HG02763 (cell line): ENCODE data around the gene USP17L13.
"Not testable (repeated sequence)": the region's sequence is repeated elsewhere in the genome, so short reads cannot be mapped to it uniquely, and the experiment has no call there.

Experiments used
- ATAC-seq: cut with Tn5 transposase; IDR thresholded peaks from one replicate; pipeline ENCODE4 v1.9.1; 2021; ENCODE audit warnings: mild to moderate bottlenecking, moderate library complexity; ENCODE audit not compliant: unreplicated experiment

Gene USP17L13

GRCh38 chr4:9224596-9224995 is at the start of gene USP17L13:
TSS of gene USP17L13 (plus strand) at chr4:9224896. CDS start at chr4:9224896, 0 bp downstream.
- not testable (repeated sequence) for ATAC-seq

GRCh38 chr4:9210357-9210756 is 14.3 kb upstream of the USP17L13 start, which contains the start of gene USP17L10:
TSS of gene USP17L10 (plus strand) at chr4:9210657. CDS start at chr4:9210657, 0 bp downstream.
- not testable (repeated sequence) for ATAC-seq

GRCh38 chr4:9214701-9215100 is 10.0 kb upstream of the USP17L13 start:
- not testable (repeated sequence) for ATAC-seq

GRCh38 chr4:9215105-9215504 is 9.6 kb upstream of the USP17L13 start, which contains the start of gene USP17L11:
TSS of gene USP17L11 (plus strand) at chr4:9215405. CDS start at chr4:9215405, 0 bp downstream.
- ATAC-seq, result not testable (repeated sequence)

- ATAC-seq, result not testable (repeated sequence)
Observed at GRCh38 chr4:9219852-9220251, 4.8 kb upstream of the USP17L13 start, which contains the start of gene USP17L12. TSS of gene USP17L12 (plus strand) at chr4:9220152. CDS start at chr4:9220152, 0 bp downstream.

- not testable (repeated sequence) for ATAC-seq
Observed at GRCh38 chr4:9230249-9230648, 5.6 kb downstream of the USP17L13 start.

- ATAC-seq, result not testable (repeated sequence)
Observed at GRCh38 chr4:9234085-9234484, 9.4 kb downstream of the USP17L13 start, which contains the start of gene USP17L15. TSS of gene USP17L15 (plus strand) at chr4:9234385. CDS start at chr4:9234385, 0 bp downstream.

- not testable (repeated sequence) for ATAC-seq
Observed at GRCh38 chr4:9238461-9238860, 13.8 kb downstream of the USP17L13 start.

GRCh38 chr4:9243579-9243978 is 18.9 kb downstream of the USP17L13 start, which contains the start of gene USP17L17:
TSS of gene USP17L17 (plus strand) at chr4:9243879. CDS start at chr4:9243879, 0 bp downstream.
- not testable (repeated sequence) for ATAC-seq

GRCh38 chr4:9247953-9248680 is 23.4 kb downstream of the USP17L13 start, which contains the start of gene USP17L18:
TSS of gene USP17L18 (plus strand) at chr4:9248630. CDS start at chr4:9248630, 0 bp downstream.
- ATAC-seq, result not testable (repeated sequence)

GRCh38 chr4:9253078-9253477 is 28.4 kb downstream of the USP17L13 start, which contains the start of gene USP17L19:
TSS of gene USP17L19 (plus strand) at chr4:9253378. CDS start at chr4:9253378, 0 bp downstream.
- ATAC-seq, result not testable (repeated sequence)

GRCh38 chr4:9257824-9258223 is 33.1 kb downstream of the USP17L13 start, which contains the start of gene USP17L20:
TSS of gene USP17L20 (plus strand) at chr4:9258124. CDS start at chr4:9258124, 0 bp downstream.
- not testable (repeated sequence) for ATAC-seq

GRCh38 chr4:9262572-9262971 is 37.9 kb downstream of the USP17L13 start, which contains the start of gene USP17L21:
TSS of gene USP17L21 (plus strand) at chr4:9262872. CDS start at chr4:9262872, 0 bp downstream.
- not testable (repeated sequence) for ATAC-seq

GRCh38 chr4:9267319-9267718 is 42.6 kb downstream of the USP17L13 start, which contains the start of gene USP17L22:
TSS of gene USP17L22 (plus strand) at chr4:9267619. CDS start at chr4:9267619, 0 bp downstream.
- ATAC-seq, result not testable (repeated sequence)

GRCh38 chr4:9271719-9272118 is 47.0 kb downstream of the USP17L13 start:
- ATAC-seq, result not testable (repeated sequence)
